HG03095 (cell line): Measurements from ENCODE around the gene CMTM4.

Source experiments
- ATAC-seq: cut with Tn5 transposase; IDR thresholded peaks from one replicate; pipeline ENCODE4 v1.9.1; 2021; ENCODE audit warnings: moderate library complexity; ENCODE audit not compliant: unreplicated experiment

The CMTM4 gene

DNA sequence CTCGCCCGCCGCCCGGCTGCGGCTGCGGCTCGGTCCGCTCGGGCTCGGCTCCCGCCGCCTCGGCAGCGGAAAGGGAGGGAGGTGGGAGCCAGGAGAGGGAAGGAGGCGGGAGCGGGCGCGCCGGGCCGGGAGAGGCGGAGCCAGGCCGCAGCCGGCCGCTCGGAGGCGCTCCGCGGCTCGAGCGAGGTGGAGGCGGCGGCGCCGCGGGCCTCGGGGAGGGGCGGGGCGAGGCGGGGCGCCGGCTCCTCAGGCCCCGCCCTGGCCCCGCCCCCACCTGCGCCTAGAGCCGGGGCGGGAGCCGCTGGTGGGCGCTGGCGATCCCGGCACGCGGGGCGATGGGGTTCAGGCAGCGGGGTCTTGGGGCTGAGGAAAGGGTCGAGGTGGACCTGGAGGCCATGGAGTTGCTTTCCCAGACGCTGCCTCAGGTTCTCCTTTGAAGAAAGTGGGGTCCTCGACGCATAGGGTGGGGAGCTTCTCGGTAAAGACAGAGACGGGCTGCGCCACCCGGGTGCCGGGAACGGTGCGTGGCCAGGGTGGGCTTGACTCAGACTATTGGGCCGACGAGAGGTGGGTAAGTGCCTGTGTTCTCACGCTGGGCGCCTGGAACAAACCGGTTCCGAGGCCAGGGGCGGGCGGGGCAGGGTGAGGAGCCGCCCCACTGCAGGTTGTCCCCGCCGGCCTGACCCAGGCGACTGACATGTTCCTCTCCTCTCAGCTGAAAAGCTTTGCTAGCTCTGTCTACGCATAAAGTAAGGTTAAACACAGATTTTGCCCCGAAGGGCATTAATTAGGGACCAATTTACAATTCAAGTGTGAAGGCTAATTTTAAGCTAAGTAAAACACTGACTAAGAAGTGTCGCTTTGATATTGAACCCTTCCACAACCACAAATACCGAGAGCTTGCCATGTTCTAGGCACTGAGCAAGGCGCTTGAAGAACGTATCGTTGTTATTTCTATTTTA, at the start of gene CMTM4:
TSS of gene CMTM4 (minus strand) at position 75 of the 962 bp plus-strand sequence. CDS start 218 bp downstream, outside the sequence.
- peak; percentile 86 for ATAC-seq

DNA sequence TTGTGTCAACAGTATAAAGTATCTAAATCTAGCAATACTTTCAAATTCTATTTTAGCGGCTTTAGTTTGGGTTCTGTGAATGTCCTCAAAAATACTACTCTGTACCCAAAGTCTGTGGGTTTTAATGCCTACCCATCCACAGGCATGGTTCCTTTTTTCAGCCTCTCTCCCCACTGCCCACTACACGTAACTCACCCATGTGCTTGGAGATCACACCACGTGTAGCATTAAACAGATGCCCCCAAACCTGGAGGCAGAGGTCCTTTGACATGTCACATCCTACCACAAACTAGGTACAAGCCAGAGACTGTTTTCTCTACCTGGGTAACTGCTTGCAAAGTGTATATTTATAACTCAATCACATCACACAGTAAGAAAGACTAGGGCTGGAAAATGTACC, 49.5 kb upstream of the CMTM4 start:
- no peak for ATAC-seq

DNA sequence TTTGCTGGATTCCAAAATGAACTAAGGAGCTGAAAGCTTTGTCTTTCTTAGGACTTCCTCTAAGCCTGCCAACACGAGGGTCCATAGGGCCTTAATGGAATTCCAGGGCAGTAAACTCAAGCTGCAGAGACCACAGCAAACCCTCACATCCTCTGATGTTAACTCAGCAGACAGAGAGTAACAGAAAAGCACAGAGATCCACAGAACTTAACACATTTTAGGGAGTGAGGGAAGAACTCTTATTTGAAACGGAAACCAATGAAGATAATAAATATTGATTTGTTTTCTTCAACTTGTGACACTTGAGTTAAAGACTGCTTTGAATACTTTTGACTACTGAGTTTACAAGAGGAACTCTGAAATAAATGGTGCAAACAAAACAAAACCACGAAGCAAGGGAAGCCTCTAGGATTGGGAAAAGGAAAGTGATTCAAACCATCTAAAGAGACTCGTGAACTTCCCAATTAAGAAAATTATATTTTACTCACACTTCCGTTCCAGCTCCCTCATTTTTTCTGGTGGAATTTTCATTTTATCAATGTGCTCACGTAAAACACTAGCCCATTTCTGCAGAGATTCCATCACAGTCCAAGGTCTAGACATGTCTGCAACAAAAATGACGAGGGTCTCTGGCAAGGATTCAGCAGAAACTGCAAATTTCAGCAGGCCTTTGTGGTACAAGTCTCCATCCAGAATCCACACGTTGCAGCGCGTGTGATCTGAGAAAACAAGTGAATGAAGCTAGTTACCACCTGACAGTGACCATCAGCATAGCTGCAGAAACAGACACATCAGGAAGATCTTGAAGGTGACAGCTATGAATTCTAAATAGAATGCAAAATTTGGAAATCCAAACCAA, 45.6 kb upstream of the CMTM4 start:
- no peak for ATAC-seq

DNA sequence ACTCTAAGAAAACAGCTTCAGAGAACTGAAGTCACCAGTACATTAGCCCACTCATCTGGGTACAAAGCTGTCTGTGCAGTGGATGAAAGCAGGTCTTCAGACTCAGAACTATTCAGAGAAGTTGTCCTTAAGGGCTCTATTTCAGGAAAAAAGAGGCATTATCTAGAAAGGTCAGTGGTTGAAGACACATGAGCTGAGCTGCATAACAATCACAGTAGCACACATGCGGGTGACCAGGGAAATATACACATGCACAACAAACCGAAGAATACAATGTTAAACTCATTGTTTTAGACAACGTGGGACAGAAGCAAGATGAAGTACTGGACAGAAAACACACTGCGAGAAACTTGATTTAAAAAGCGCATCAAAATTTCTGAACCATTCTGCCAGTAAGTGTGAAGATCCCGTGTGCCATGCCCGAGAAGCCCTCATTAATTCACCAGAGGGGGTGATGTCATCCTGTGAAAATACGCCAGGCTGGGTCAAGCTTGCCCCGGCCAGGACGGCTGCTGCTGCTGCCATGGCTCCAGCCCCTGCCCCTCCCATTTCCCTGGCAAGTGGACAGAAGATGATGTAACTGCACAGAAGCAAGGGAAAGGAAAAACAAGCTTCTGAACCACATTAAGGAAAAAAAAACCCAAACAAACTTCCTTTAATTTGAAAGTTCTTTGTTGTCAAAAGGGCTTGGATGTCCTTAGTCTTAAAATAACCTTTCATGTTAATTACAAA, 44.8 kb upstream of the CMTM4 start:
- no peak for ATAC-seq

DNA sequence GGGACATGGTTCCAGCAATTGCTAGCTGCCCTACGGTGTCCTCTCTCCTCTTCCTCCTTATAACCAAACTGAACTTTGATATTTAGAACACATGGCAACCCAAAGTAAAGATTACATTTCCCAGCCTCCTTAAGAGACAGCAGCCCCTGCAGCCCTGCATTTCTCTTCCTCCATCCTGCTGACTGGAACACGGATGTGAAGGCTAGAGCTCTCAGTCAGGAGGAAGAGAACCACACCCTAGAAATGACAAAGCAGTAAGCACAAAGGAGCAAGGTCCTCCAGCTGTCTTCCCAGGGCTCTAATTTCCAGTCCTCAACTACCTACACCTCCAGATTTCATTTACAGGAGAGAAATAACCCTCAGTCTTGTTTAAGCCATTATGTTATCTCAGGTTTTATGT, 44.0 kb upstream of the CMTM4 start:
- no peak for ATAC-seq

DNA sequence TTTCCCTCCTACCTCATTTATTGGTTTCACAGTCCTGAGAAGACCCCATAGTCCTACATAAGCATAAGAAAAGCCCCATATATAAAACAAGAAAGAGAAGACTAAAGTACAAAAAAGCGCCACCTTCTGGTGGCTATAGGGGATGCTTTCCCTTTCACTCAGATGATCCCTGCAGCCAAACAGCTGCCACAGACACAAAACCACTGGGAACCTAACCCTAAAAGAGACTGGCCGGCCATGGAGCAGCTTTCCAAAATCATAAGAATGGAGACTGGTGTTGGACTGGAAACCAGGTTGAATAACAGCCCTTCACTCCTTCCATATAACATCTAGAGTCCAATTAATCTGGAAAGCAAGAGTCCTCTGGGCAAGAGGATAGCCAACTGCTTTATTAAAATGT, 43.5 kb upstream of the CMTM4 start:
- no peak for ATAC-seq

DNA sequence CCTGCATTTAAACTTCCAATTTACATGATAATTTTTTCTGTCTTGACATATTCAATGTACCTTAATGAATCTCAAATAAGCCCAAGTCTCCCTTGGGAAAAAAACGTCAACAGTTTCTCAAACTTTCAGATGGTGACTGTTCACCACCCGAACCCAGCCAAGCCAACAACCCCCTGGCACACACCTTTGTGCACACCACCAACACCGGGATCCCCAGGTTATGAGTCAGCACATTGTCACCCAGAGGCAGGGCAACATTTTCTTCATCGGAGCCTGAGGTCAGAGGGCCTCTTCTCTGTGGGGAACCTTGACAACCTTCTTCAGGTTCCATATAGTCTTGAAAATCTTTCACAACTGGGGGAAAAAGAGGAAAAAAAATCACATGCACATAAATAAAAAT, 39.3 kb upstream of the CMTM4 start:
- no peak for ATAC-seq

DNA sequence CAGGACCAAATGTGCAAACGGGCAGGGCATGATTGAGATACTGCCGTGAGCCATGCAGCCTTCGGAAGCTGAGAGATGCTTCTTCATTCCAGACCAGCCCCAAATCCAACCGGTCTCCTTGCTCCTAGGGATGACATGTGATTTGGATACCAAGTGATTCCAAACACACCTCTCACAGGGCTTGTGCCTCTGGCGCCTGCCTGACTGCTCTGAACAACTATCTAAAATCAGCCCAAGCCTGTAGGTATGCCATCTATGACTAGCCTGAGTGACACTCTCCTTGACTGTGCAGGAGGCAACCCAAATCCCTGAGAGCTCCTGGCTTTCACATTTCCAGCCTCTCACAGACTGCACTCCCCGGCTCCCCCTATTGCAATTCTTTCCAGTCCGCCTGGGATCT, 34.6 kb upstream of the CMTM4 start:
- no peak for ATAC-seq

DNA sequence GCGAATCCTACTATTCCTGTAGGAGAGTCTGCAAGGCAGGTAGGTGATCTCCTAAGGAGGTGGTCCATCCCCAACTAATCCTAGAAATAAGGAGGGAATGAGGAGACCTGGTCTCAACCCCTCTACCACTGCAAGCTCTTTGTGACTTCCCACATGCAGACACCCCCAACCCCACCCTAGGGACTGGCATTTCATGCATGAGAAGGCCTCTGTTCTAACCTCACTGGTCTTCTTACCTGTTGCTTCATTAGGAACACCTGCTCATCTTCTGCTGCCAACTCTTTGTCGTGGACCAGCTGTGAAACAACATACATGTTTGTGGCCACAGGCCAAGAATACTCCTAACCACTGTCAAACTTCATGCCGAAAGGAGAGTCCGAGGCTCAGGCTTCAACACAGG, 32.3 kb upstream of the CMTM4 start:
- ATAC-seq: no peak

DNA sequence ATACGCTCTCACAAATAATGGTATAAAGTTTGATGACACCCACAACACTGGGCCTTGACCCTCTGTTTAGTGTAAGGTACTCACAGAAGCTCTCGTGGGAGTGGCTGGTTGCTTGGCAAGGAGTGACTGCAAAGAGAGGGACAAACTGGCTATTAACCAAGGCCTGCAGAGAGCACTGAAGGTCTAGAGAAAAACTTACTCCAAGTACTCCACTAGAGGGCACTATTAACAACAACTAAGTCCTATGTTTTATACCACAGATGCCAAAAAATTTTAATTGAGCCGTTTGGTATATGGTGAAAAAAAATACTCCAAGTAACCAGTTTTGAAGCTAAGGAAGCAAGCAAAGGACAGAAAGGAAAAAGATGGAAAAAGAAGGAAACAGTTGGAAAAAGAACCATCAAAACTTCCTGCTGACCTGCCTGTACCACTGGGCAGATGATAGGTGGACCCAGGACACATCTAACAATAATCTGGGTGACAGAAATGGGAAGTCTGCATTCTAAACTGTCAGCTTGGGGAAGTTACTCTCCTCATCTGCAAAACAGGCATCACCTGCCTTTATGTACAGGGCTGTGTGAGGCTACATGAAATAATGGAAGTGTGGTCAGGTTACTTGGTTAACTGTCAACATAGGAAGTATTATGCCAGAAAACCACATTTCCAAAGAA, 31.7 kb upstream of the CMTM4 start:
- ATAC-seq: no peak

DNA sequence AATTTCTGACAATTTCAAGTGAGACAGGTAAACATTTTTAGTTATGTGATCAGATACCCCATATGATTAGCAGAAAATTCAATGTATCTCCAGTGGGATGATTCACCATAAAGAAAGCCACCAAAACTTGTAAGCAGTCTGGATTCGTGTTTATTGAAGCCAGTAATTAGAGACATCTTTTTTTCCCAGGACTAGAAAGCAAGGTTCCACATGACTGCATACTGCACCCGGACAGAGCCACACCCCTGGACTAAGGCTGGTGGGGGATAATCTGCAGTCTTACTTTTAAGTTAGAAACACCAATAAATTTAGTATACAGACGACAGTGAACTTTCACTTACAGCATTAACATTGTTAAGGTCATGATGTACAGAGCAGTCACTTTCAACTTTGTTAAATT, 24.2 kb upstream of the CMTM4 start:
- no peak for ATAC-seq

DNA sequence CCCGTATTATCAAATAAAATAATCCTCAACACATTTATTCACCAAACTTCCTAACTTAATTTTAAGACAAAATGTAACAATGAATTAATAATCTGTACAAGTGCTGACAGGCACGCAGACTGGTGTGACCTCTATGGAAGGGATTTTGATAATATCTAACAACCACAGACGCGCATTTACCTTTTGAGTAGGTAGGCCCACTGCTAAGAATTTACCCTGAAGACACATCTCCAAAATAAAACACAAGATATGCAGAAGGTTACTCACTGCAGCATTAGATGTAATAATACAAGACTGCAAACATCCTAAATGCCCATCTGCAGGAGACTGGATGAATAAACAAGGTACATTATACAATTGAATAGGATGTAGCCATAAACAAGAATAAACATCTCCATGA, 22.7 kb upstream of the CMTM4 start:
- ATAC-seq: no peak

DNA sequence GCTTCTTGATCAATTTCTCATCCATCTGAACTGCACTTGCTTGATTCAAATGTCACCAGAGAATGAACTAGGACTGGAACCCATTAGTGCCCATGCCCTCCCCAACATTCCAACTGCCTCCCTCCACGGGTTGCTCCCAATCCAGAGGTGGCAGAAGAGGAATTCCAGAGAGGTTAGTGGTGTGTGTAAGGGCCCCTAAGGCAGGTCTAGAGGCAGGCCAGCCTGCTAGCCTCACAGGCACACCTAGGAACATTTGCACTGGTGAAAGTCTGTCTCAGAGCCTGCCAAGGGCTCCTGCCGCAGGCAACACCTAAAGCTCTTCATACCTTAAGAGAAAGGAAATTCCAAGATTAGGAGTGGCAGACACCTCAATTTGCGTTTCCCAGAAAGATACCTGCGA, 21.2 kb upstream of the CMTM4 start:
- no peak for ATAC-seq

DNA sequence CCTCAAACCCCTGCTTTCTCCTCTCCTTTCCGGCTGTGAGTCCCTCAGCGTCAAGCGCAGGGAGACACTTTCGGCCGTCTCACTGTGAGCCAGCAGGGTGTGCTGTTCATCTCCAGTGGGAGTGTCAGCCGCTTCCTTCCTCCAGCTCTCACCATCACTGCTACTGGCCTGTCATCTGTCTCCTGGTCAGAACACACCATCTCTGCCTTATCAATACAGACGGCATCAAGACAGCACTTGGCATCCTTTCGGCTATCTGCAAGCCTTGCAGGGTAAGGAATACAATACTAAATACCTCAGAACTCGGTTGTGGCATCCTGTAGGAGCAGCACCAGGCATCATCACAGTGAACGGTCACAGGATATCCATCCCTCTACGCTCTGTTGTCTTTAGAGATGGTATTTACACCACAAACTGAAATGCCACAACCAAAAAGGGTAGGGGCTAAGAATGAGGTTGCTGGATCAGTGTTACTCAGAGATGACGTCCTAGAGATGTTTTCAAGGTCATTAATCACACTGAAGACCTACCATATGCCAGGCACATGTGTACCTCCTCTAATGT, 20.7 kb upstream of the CMTM4 start:
- no peak for ATAC-seq

DNA sequence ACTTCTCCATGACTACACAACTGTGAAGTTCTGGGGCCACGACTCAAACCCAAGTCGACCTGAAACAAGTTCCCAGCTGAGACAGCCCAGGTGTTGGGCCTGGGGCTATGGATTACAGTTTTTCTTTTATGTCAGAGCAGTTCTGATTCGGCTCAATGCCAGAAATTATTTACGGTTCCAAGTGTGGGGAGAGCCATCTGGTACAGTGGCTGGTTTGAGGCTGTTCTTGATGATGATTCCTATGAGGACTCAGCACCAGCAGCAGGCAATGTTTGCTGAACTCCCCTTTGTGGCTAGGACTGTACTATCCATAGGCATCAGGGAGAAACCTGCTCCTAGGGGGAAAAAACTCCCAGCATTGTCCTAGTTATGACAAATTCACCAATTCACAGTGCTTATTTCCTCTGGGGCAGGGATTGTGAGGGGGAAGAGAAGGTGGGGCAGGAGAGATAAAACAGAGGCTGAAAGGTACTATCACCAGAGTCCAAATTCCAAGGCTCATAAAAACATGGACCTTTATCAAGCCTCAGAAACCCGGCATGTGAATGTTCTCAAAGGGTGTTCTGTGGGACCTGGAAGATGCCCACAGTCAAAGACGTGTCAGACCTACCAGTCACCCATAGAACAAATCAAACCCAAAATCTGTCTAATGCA, 18.2 kb upstream of the CMTM4 start:
- no peak for ATAC-seq

DNA sequence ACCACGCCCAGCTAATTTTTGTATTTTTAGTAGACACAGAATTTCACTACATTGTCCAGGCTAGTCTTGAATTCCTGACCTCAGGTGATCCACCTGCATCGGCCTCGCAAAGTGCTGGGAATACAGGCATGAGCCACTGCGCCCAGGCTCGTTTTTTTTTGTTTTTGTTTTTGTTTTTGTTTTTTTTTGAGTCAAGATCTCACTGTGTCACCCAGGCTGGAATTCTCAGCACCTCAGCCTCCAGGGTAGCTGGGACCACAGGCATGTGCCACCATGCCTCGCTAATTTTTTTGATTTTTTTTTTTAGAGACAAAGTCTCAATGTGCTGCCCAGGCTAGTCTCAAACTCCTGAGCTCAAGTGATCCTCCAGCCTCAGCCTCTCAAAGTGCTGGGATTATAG, 17.5 kb upstream of the CMTM4 start:
- ATAC-seq: no peak

DNA sequence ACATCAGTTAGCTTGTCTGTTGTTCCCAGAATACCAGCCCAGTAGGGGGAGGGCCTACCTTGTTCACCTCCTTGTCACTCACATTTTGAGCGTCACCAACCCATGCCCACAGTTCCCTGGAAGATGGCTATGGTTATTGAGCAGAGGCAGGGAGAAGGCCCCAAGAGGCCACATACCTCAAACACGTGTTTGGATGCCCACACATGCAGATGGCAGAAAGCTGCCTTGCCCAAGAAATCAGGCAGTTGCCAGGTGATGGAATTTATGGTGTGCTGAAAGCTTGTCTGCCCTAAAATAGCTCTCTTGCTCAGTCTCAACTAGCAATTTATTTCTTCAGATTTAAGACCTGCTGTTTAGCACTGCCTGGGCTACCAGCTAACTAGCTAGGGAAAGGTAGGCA, 16.5 kb upstream of the CMTM4 start:
- no peak for ATAC-seq

DNA sequence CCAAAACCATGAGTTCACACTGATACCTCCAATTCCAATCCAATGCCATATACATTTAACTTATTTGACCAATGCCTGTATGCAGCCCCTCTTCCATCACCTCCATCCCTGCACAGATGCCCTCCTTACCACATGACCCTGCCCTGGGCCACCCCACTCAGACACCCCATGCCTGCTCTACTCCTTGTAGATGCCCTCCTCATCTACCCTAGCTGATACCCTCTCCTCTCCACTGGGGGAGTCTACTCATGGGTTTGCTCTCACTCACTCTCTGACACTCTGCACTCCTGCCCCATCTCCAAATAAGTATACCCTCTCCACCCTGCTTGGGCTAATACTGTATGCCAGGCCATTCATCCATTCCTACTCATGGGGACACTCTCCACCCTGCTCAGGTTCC, 16.0 kb upstream of the CMTM4 start:
- no peak for ATAC-seq

DNA sequence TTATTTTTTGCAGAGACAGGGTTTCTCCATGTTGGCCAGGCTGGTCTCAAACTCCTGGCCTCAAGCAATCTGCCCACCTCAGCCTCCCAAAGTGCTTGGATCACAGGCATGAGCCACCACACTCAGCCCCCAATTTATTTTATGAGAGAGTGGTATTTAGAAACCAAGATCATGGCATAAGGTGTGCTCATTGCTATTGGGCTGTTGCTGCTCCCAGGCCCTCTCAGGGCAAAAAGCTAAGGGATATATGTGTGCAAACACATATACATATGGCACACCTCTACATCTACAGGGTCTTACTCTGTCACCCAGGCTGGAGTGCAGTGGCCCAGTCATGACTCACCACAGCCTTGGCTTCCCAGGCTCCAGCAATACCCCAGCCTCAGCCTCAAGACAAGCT, 15.0 kb upstream of the CMTM4 start:
- no peak for ATAC-seq

DNA sequence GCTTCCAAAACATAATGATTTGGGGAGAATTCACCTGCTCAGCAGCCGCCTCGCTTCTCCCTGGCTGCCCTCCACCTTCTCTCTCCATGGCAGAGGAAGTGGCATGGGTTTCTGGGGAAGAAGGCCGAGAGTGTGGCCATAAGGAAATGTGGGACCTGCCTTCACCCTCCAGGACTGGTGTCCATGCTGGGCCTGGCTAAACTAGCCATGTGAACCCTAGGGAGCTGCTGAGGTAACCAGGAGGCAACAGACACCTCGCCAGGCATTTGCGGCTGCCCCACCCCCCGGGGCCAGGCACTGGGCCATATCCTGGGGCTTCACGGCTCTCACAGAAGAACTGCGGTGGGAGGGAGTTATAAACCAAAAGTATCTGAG, 9.9 kb upstream of the CMTM4 start:
- no peak for ATAC-seq
